Fibroblast of lung (primary cell): ENCODE results near the gene BCAS3.

Source experiments
- EZH2 ChIP-seq: IDR thresholded peaks from 2 replicates; pipeline ENCODE4 v1.5.1; 2012; ENCODE audit warnings: low read length, control low read depth, mild to moderate bottlenecking; ENCODE audit errors: missing control alignments
- TF ChIP-seq, protein P1 (sequence below), 2 donors: IDR thresholded peaks in 1 of 2; conservative IDR thresholded peaks in 1 of 2; 1 replicate in 1 of 2; 2 replicates in 1 of 2; pipeline ENCODE4 v1.5.1; 2011 to 2012; ENCODE audit warnings: low read length in 2 of 2, control low read depth in 1 of 2, inconsistent platforms in 1 of 2, low read depth in 1 of 2, mild to moderate bottlenecking in 1 of 2

DNA sequence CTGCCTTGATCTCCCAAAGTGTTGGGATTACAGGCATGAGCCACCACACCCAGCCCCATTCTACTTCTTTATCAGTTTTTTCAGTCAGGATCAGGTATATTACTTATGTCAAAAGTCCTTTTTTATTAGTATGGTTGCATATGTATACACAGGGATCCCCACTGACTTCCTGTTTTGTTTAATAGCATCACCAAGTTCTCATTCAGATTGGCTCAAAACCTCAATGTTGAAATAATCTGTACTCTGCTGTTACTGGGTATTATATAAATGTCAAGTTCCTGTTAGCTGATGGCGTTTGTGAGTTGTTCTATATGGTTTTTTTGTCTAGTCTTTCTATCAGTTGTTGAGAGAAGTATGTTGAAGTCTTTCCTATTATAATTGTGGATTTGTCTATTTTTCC, 168.5 kb downstream of the BCAS3 start:
- TF ChIP-seq, protein P1, sequence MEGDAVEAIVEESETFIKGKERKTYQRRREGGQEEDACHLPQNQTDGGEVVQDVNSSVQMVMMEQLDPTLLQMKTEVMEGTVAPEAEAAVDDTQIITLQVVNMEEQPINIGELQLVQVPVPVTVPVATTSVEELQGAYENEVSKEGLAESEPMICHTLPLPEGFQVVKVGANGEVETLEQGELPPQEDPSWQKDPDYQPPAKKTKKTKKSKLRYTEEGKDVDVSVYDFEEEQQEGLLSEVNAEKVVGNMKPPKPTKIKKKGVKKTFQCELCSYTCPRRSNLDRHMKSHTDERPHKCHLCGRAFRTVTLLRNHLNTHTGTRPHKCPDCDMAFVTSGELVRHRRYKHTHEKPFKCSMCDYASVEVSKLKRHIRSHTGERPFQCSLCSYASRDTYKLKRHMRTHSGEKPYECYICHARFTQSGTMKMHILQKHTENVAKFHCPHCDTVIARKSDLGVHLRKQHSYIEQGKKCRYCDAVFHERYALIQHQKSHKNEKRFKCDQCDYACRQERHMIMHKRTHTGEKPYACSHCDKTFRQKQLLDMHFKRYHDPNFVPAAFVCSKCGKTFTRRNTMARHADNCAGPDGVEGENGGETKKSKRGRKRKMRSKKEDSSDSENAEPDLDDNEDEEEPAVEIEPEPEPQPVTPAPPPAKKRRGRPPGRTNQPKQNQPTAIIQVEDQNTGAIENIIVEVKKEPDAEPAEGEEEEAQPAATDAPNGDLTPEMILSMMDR (conservative IDR thresholded peaks at IDR 0.05 in 1 of 2, IDR thresholded peaks at IDR 0.05 in 1 of 2; ENCODE audit: low read depth in 1 of 2, low read length in 2 of 2): no peak
- TF ChIP-seq EZH2: no peak
